HL-60 (cell line): ENCODE results near the gene DIAPH2.

Experiments
- DNase-seq, 2 experiments: peaks; one replicate each; pipeline ENCODE4 v3.0.0-alpha.2; 2010 to 2020; ENCODE audit warnings: low read depth in 1 of 2, low spot score in 1 of 2
- H3K27ac ChIP-seq: fragments of 250-450 bp; sonication (Bioruptor Pico); replicated peaks from 2 replicates; pipeline ENCODE4 v1.5.1; 2020; ENCODE audit warnings: mild to moderate bottlenecking, moderate library complexity
- H3K27me3 ChIP-seq: fragments of 250-450 bp; sonication (Bioruptor Pico); 2 replicates; pipeline ENCODE4 v1.5.1; 2021; ENCODE audit warnings: mild to moderate bottlenecking, moderate library complexity; ENCODE audit not compliant: insufficient read depth, poor library complexity, severe bottlenecking
- H3K4me3 ChIP-seq: replicated peaks from 2 replicates; pipeline ENCODE4 v1.5.1; 2011; ENCODE audit warnings: mild to moderate bottlenecking, control low read depth, low read length; ENCODE audit not compliant: insufficient read depth
- GABPA ChIP-seq: IDR thresholded peaks from 2 replicates; pipeline ENCODE4 v1.6.1; 2012; ENCODE audit warnings: low read depth
- POLR2AphosphoS5 ChIP-seq: IDR thresholded peaks from 2 replicates; pipeline ENCODE4 v1.6.1; 2012; ENCODE audit warnings: low read depth
- REST ChIP-seq: IDR thresholded peaks from 2 replicates; pipeline ENCODE4 v1.6.1; 2012; ENCODE audit warnings: low read depth; ENCODE audit not compliant: insufficient replicate concordance
- SPI1 ChIP-seq: IDR thresholded peaks from 2 replicates; pipeline ENCODE4 v1.6.1; 2012; ENCODE audit warnings: low read depth, mild to moderate bottlenecking, borderline replicate concordance
- TF ChIP-seq, protein P1 (sequence below): IDR thresholded peaks from one replicate; pipeline ENCODE4 v1.5.1; 2011; ENCODE audit warnings: low read length, control low read depth, inconsistent platforms; ENCODE audit not compliant: insufficient read depth

The DIAPH2 gene

DNA sequence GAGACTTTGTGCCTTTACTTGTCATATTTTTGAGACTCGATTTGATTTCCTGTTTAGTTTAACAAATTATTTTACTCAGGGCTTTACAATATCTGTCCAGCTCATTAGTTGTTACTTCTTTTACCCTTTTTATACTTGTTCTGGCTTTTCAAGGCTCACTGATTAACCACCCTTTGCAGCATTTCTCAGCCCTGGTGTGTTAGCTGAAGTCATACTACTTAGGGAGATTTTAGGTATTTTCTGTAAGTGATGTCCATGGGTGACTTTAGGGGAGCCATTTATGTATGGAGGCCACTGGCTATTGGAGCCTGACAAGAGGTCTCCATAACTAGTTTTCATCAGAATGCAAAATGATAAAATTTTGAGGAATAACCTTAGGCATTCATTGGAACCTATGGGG is 346.3 kb downstream of the DIAPH2 start:
- no peak for TF ChIP-seq POLR2AphosphoS5
- no peak for TF ChIP-seq GABPA
- no peak for TF ChIP-seq REST
- no peak for TF ChIP-seq SPI1
- TF ChIP-seq, protein P1, sequence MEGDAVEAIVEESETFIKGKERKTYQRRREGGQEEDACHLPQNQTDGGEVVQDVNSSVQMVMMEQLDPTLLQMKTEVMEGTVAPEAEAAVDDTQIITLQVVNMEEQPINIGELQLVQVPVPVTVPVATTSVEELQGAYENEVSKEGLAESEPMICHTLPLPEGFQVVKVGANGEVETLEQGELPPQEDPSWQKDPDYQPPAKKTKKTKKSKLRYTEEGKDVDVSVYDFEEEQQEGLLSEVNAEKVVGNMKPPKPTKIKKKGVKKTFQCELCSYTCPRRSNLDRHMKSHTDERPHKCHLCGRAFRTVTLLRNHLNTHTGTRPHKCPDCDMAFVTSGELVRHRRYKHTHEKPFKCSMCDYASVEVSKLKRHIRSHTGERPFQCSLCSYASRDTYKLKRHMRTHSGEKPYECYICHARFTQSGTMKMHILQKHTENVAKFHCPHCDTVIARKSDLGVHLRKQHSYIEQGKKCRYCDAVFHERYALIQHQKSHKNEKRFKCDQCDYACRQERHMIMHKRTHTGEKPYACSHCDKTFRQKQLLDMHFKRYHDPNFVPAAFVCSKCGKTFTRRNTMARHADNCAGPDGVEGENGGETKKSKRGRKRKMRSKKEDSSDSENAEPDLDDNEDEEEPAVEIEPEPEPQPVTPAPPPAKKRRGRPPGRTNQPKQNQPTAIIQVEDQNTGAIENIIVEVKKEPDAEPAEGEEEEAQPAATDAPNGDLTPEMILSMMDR, result no peak
- H3K27ac ChIP-seq, result no peak overlapping the region
- no peak for DNase-seq
- H3K4me3 ChIP-seq, result no peak overlapping the region
- H3K27me3 ChIP-seq, result no peaks in the 10 kb centered on the region

DNA sequence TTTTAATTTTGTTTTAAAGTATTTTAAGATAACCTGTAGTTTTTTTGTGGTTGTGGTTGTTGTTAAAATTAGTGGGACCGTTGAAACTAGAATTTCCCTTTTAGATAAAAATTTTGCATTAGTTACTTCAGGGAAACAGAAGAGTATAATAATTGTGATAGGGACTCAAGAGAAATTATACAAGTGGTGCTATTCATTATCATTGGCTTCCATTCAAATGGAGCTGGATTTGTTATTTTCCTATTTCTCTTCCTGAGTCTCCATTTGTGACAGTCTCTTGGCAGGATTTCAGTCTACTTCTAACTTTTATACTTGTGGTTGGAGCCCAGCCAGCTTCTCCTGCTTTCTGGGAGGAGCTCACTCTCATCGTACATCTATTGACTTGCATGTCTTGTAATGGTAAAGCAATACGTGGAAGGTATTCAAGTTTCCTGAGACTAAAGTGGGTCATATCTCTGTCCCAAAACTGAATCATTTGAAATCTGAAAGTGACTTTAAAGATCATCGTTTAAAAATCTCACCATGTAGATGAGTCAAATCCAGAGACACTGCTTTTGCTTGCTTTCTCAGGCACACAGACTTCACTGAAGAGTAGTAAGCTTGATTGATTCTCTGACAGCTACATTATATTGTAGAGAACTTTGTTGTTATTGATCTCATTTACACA is 354.9 kb downstream of the DIAPH2 start:
- H3K27me3 ChIP-seq, result no peaks in the 10 kb centered on the region
- no peak overlapping the region for H3K27ac ChIP-seq
- H3K4me3 ChIP-seq, result no peak overlapping the region
- DNase-seq, result no peak
- TF ChIP-seq, protein P1, result no peak
- TF ChIP-seq GABPA (no peak), SPI1 (no peak), POLR2AphosphoS5 (no peak), REST (no peak)

DNA sequence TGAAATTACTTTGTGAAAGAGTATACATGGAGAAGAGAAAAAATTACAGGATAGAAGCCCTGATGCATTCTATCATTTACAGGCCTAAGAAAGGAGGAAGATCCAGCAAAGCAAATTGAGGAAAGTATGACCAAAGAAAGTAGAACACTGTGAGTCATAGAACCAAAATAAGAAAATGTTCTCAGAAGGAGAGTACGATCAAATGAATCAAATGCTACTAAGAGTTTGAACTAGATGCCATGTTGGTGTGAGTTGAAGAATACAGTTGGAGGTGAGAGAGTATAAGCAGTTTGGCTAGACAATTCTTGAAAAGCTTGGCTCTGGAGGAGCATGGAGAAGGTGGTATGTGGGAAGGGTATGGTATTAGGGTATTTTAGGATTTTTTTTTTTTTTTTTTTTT is 360.8 kb downstream of the DIAPH2 start:
- Histone ChIP-seq H3K27ac (no peak overlapping the region), H3K27me3 (no peaks in the 10 kb centered on the region), H3K4me3 (no peak overlapping the region)
- TF ChIP-seq, protein P1, result no peak
- TF ChIP-seq REST (no peak), POLR2AphosphoS5 (no peak), GABPA (no peak), SPI1 (no peak)
- no peak for DNase-seq
